ENCODE results near the gene MYG1. TPM values are rescaled to one million over a fixed set of nuclear protein-coding genes. Genes with fewer than 3 reads are reported as not detected.

The MYG1 gene
- polyA plus RNA-seq, 1 of the 3 experiments (the other 2 are of a cell fraction), result 101 TPM

DNA sequence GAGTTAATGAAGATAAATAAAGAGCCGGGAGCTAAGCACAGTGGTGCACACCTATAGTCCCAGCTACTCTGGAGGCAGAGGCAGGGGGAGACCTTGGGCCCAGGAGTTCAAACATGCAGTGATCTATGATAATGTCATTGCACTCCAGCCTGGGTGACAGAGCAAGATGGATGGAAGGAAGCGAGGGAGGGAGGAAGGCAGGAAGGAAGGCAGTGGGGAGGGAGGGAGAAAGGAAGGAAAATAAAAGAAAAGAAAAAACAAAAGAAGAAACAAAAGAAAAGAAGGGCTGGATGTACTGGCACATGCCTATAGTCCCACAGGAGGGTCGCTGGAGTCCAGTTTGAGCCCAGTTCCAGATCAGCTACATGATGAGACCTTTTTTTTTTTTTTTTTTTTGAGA is 55.6 kb downstream of the MYG1 start:
- WGBS (ENCODE audit: low lambda C conversion rate), result 74% methylated on average over 3 of the region's 3 CpGs
- no peaks in the 10 kb centered on the region for H3F3A ChIP-seq (replicated peaks; ENCODE audit: insufficient read depth)
- no peak overlapping the region for H3K27ac ChIP-seq (ENCODE audit: low read depth in 2 of 2, low read length in 1 of 2)
- no peaks in the 10 kb centered on the region for H3K27me3 ChIP-seq (ENCODE audit: insufficient read depth)
- no peak overlapping the region for H3K4me2 ChIP-seq
- no peak overlapping the region for H3K4me3 ChIP-seq (ENCODE audit: low read depth in 2 of 2, low read length in 1 of 2)
- H3K9me3 ChIP-seq, result no peaks in the 10 kb centered on the region
- no peak for TF ChIP-seq GABPA (IDR thresholded peaks at IDR 0.05; ENCODE audit: low read depth)
- no peak for TF ChIP-seq JUND (IDR thresholded peaks at IDR 0.05)
- TF ChIP-seq, protein P1, sequence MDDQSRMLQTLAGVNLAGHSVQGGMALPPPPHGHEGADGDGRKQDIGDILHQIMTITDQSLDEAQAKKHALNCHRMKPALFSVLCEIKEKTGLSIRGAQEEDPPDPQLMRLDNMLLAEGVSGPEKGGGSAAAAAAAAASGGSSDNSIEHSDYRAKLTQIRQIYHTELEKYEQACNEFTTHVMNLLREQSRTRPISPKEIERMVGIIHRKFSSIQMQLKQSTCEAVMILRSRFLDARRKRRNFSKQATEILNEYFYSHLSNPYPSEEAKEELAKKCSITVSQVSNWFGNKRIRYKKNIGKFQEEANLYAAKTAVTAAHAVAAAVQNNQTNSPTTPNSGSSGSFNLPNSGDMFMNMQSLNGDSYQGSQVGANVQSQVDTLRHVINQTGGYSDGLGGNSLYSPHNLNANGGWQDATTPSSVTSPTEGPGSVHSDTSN (IDR thresholded peaks at IDR 0.05), result no peak
- TF ChIP-seq, protein P2, sequence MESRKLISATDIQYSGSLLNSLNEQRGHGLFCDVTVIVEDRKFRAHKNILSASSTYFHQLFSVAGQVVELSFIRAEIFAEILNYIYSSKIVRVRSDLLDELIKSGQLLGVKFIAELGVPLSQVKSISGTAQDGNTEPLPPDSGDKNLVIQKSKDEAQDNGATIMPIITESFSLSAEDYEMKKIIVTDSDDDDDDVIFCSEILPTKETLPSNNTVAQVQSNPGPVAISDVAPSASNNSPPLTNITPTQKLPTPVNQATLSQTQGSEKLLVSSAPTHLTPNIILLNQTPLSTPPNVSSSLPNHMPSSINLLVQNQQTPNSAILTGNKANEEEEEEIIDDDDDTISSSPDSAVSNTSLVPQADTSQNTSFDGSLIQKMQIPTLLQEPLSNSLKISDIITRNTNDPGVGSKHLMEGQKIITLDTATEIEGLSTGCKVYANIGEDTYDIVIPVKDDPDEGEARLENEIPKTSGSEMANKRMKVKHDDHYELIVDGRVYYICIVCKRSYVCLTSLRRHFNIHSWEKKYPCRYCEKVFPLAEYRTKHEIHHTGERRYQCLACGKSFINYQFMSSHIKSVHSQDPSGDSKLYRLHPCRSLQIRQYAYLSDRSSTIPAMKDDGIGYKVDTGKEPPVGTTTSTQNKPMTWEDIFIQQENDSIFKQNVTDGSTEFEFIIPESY (IDR thresholded peaks at IDR 0.05; ENCODE audit: borderline replicate concordance, low read depth), result no peak
- TF ChIP-seq RCOR1 (IDR thresholded peaks at IDR 0.05; ENCODE audit: low read length), result no peak
- TF ChIP-seq, protein P3, sequence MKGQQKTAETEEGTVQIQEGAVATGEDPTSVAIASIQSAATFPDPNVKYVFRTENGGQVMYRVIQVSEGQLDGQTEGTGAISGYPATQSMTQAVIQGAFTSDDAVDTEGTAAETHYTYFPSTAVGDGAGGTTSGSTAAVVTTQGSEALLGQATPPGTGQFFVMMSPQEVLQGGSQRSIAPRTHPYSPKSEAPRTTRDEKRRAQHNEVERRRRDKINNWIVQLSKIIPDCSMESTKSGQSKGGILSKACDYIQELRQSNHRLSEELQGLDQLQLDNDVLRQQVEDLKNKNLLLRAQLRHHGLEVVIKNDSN (IDR thresholded peaks at IDR 0.05; ENCODE audit: borderline replicate concordance, low read depth), result no peak
- TF ChIP-seq, protein P4, sequence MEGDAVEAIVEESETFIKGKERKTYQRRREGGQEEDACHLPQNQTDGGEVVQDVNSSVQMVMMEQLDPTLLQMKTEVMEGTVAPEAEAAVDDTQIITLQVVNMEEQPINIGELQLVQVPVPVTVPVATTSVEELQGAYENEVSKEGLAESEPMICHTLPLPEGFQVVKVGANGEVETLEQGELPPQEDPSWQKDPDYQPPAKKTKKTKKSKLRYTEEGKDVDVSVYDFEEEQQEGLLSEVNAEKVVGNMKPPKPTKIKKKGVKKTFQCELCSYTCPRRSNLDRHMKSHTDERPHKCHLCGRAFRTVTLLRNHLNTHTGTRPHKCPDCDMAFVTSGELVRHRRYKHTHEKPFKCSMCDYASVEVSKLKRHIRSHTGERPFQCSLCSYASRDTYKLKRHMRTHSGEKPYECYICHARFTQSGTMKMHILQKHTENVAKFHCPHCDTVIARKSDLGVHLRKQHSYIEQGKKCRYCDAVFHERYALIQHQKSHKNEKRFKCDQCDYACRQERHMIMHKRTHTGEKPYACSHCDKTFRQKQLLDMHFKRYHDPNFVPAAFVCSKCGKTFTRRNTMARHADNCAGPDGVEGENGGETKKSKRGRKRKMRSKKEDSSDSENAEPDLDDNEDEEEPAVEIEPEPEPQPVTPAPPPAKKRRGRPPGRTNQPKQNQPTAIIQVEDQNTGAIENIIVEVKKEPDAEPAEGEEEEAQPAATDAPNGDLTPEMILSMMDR (IDR thresholded peaks at IDR 0.05), result no peak
- no peak for TF ChIP-seq SIN3A (IDR thresholded peaks at IDR 0.05; ENCODE audit: borderline replicate concordance, low read depth, low read length)
- TF ChIP-seq, protein P5, sequence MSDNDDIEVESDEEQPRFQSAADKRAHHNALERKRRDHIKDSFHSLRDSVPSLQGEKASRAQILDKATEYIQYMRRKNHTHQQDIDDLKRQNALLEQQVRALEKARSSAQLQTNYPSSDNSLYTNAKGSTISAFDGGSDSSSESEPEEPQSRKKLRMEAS (IDR thresholded peaks at IDR 0.05; ENCODE audit: low read depth), result no peak
- no peak for TF ChIP-seq NRF1 (IDR thresholded peaks at IDR 0.05; ENCODE audit: low read depth, low read length)
- TF ChIP-seq FOSL2 (IDR thresholded peaks at IDR 0.05; ENCODE audit: borderline replicate concordance, low read depth), result no peak
- no peaks in the 10 kb centered on the region for H3K9me2 ChIP-seq
- H3K9ac ChIP-seq, result no peak overlapping the region
- ChIA-PET CTCF (interaction anchor here (1.1 to 9.1 kb wide), 3 partner anchors 10 to 68 kb away, joined by 3 to 236 read pairs (median 3); partner anchors contain the start of genes AMHR2 and SP1), POLR2A (no interaction called here)
- H3K36me3 ChIP-seq (replicated peaks in 1 of 2; ENCODE audit: control insufficient read depth in 1 of 2, insufficient read depth in 2 of 2, low read length in 1 of 2), result no peaks in the 10 kb centered on the region
- no peak overlapping the region; the same call in 1 of the 2 replicates for H2AFZ ChIP-seq (ENCODE audit: low read depth)
- no peaks in the 10 kb centered on the region for H3K4me1 ChIP-seq (ENCODE audit: control insufficient read depth in 1 of 2, insufficient read depth in 2 of 2, low read depth in 1 of 2, low read length in 1 of 2)
- H4K20me1 ChIP-seq (ENCODE audit: insufficient read depth), result no peaks in the 10 kb centered on the region
- H3K79me2 ChIP-seq (ENCODE audit: insufficient read depth), result no peaks in the 10 kb centered on the region
- DNase-seq, result no peak

Other genes with a start within 250 kb of the MYG1 start
- gene TNS2, start 249.6 kb upstream of the MYG1 start, polyA plus RNA-seq (2012; rRNA removed), result 32.7 and 50.0 TPM in 2 replicates
- 20.3 and 25.8 TPM in 2 replicates for gene SPRYD3, start 220.3 kb upstream of the MYG1 start, polyA plus RNA-seq (2012; rRNA removed)
- gene IGFBP6, start 202.0 kb upstream of the MYG1 start, polyA plus RNA-seq (2012; rRNA removed), result 290 and 570 TPM in 2 replicates
- gene SOAT2, start 196.2 kb upstream of the MYG1 start, polyA plus RNA-seq (2012; rRNA removed), result 0.13 and 0.18 TPM in 2 replicates
- gene ZNF740, start 119.0 kb upstream of the MYG1 start, polyA plus RNA-seq (2012; rRNA removed), result 14.6 and 21.8 TPM in 2 replicates
- gene CSAD, start 118.8 kb upstream of the MYG1 start, polyA plus RNA-seq (2012; rRNA removed), result 32.2 and 45.4 TPM in 2 replicates
- gene ITGB7, start 92.4 kb upstream of the MYG1 start, polyA plus RNA-seq (2012; rRNA removed), result 0.25 and 0.31 TPM in 2 replicates
- gene RARG, start 67.5 kb upstream of the MYG1 start, polyA plus RNA-seq (2012; rRNA removed), result 35.0 and 36.6 TPM in 2 replicates
- 6.9 and 8.6 TPM in 2 replicates for gene ESPL1, start 31.4 kb upstream of the MYG1 start, polyA plus RNA-seq (2012; rRNA removed)
- 1,198 and 1,880 TPM in 2 replicates for gene PFDN5, start 4.2 kb upstream of the MYG1 start, polyA plus RNA-seq (2012; rRNA removed)
- gene AAAS, start 21.9 kb downstream of the MYG1 start, polyA plus RNA-seq (2012; rRNA removed), result 64.9 and 70.6 TPM in 2 replicates
- gene SP7, start 36.7 kb downstream of the MYG1 start, polyA plus RNA-seq (2012; rRNA removed), result not detected in 2 replicates
- 12.9 and 18.8 TPM in 2 replicates for gene SP1, start 80.5 kb downstream of the MYG1 start, polyA plus RNA-seq (2012; rRNA removed)
- gene AMHR2, start 124.2 kb downstream of the MYG1 start, polyA plus RNA-seq (2012; rRNA removed), result 0.03 and 0.06 TPM in 2 replicates
- gene PRR13, start 142.0 kb downstream of the MYG1 start, polyA plus RNA-seq (2012; rRNA removed), result 58.5 and 59.3 TPM in 2 replicates
- 336 and 368 TPM in 2 replicates for gene PCBP2, start 152.4 kb downstream of the MYG1 start, polyA plus RNA-seq (2012; rRNA removed)
- 57.6 and 80.9 TPM in 2 replicates for gene MAP3K12, start 199.8 kb downstream of the MYG1 start, polyA plus RNA-seq (2012; rRNA removed)
- 57.8 and 69.8 TPM in 2 replicates for gene TARBP2, start 201.6 kb downstream of the MYG1 start, polyA plus RNA-seq (2012; rRNA removed)
- 0.13 TPM in 1 of 2 replicates, not detected in the other for gene NPFF, start 207.8 kb downstream of the MYG1 start, polyA plus RNA-seq (2012; rRNA removed)